ENCODE data around the gene SETD2. TPM values are rescaled to one million over a fixed set of nuclear protein-coding genes. Genes with fewer than 3 reads are reported as not detected.

Gene SETD2
- total and polyA plus RNA-seq, 2 of the 8 experiments (the other 6 are each of a cell fraction or from before 2014, with no cell fraction given), result 15.7 to 46.3 TPM

DNA sequence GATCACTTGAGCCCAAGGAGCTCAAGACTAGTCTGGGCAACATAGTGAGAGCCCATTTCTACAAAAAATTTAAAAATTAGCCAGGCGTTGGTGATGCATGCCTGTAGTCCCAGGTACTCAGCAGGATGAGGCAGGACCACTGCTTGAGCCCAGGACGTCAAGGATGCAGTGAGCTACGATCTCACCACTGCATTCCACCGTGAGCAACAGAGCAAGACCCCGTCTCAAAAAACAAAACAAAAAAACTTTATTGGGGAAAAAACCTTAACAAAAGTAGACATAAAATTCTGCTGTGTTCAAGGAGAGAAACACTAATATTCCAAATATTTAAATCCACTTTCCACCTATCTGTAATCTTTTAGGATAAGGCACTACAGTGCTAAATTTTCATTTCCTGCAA, 20.8 kb downstream of the SETD2 start:
- H4K20me1 ChIP-seq (replicated peaks in 1 of 2; ENCODE audit: control insufficient read depth in 1 of 2, insufficient read depth in 2 of 2, low read length in 2 of 2), result peaks cover 0 to 3% of the 10 kb centered on the region in 2 experiments
- H2BK5ac ChIP-seq (ENCODE audit: low read depth, low read length), result no peak overlapping the region
- no peak overlapping the region for H4K8ac ChIP-seq (ENCODE audit: extremely low read depth, insufficient read depth, low read length)
- 96% methylated on average over 5 of the region's 5 CpGs; no CpG with 5 or more reads in 1 of the 2 experiments for WGBS, 2 experiments (ENCODE audit: extremely low coverage in 1 of 2, insufficient coverage in 1 of 2, insufficient read length in 1 of 2, insufficient replicate concordance in 2 of 2, low coverage in 1 of 2, low lambda C conversion rate in 2 of 2, missing lambda C conversion rate in 1 of 2)
- H3K4me1 ChIP-seq (replicated peaks in 1 of 4; ENCODE audit: control insufficient read depth in 3 of 4, insufficient read depth in 4 of 4, low read length in 3 of 4), result peaks cover 0 to 5% (median 2%) of the 10 kb centered on the region in 4 experiments; a peak in 3 of 7 replicates
- no peak overlapping the region for H3K23ac ChIP-seq (ENCODE audit: insufficient read length)
- no peak overlapping the region for H3K18ac ChIP-seq (ENCODE audit: extremely low read depth, low read length)
- no peaks in the 10 kb centered on the region for H3K9me3 ChIP-seq (ENCODE audit: insufficient read depth in 2 of 2, low read depth in 1 of 2, low read length in 1 of 2)
- CTCF ChIA-PET (ENCODE audit: partially characterized antibody), result interaction anchor here (1.3 kb wide), 1 partner anchor 10 kb away, joined by 5 read pairs; no protein-coding TSS in a partner anchor
- H3K36me3 ChIP-seq (ENCODE audit: control insufficient read depth in 2 of 4, insufficient read depth in 4 of 4, low read length in 3 of 4), result no peaks in the 10 kb centered on the region
- POLR2A ChIA-PET (ENCODE audit: partially characterized antibody), result no interaction called here
- H3K4me3 ChIP-seq (ENCODE audit: extremely low read depth in 1 of 4, insufficient read depth in 2 of 4, low read depth in 3 of 4, low read length in 4 of 4), result no peak overlapping the region
- H3K9ac ChIP-seq (replicated peaks in 1 of 4; ENCODE audit: extremely low read depth in 1 of 4, low read depth in 3 of 4, low read length in 3 of 4), result no peak overlapping the region; a peak in 1 of 7 replicates
- H3K79me2 ChIP-seq (ENCODE audit: control insufficient read depth in 1 of 2, insufficient read depth in 2 of 2, low read length in 2 of 2), result peaks cover 15 to 97% of the 10 kb centered on the region in 2 experiments; a peak in 3 of 4 replicates
- H3K14ac ChIP-seq (ENCODE audit: insufficient read length), result no peak overlapping the region
- no peak overlapping the region for H2BK15ac ChIP-seq (ENCODE audit: low read length)
- no peak overlapping the region for H2AK5ac ChIP-seq (ENCODE audit: low read depth, low read length)
- H3K27ac ChIP-seq (ENCODE audit: low read depth, low read length), result no peak overlapping the region
- FAIRE-seq (no peak), DNase-seq (ENCODE audit: low read depth in 1 of 2, low spot score in 2 of 2) (no peak)
- no peak overlapping the region for H2BK12ac ChIP-seq (ENCODE audit: low read depth, low read length)
- H3K4ac ChIP-seq (replicated peaks; ENCODE audit: insufficient read length, low read depth, low read length), result no peak overlapping the region
- H3K4me2 ChIP-seq (ENCODE audit: insufficient read depth in 1 of 2, low read depth in 2 of 2, low read length in 2 of 2), result no peak overlapping the region
- no peak overlapping the region for H4K5ac ChIP-seq (ENCODE audit: insufficient read length, low read depth, low read length)
- no peak overlapping the region for H4K91ac ChIP-seq (replicated peaks; ENCODE audit: insufficient read length, low read length)
- H3K56ac ChIP-seq (replicated peaks; ENCODE audit: insufficient read length, low read depth, low read length), result no peak overlapping the region
- H2AFZ ChIP-seq (ENCODE audit: low read length), result no peak overlapping the region
- H3K79me1 ChIP-seq (ENCODE audit: low read depth, low read length), result peaks cover 3% of the 10 kb centered on the region; the same call in 1 of the 2 replicates
- no peaks in the 10 kb centered on the region for H3K23me2 ChIP-seq (ENCODE audit: low read depth, low read length)
- TF ChIP-seq MAFK (IDR thresholded peaks at IDR 0.05; ENCODE audit: low read depth, low read length) (no peak), EP300 (IDR thresholded peaks at IDR 0.05; ENCODE audit: borderline replicate concordance in 1 of 2, low read depth in 2 of 2, low read length in 2 of 2) (no peak), SRF (IDR thresholded peaks at IDR 0.05; ENCODE audit: low read depth, low read length) (no peak), CEBPB (IDR thresholded peaks at IDR 0.05; ENCODE audit: low read depth, low read length) (no peak), YY1 (IDR thresholded peaks at IDR 0.05; ENCODE audit: low read depth, low read length) (no peak), KDM4A (IDR thresholded peaks at IDR 0.05; ENCODE audit: low read depth, low read length, severe bottlenecking) (no peak), TAF1 (IDR thresholded peaks at IDR 0.05; ENCODE audit: low read depth, low read length) (no peak), CHD1 (IDR thresholded peaks at IDR 0.05; ENCODE audit: low read depth, low read length) (no peak), KDM1A (IDR thresholded peaks at IDR 0.05; ENCODE audit: borderline replicate concordance, low read length) (no peak), RFX5 (IDR thresholded peaks at IDR 0.05; ENCODE audit: borderline replicate concordance, low read depth, low read length) (no peak), SUZ12 (IDR thresholded peaks at IDR 0.05; ENCODE audit: low read length) (no peak), SP1 (IDR thresholded peaks at IDR 0.05; ENCODE audit: low read depth, low read length) (no peak), RBBP5 (IDR thresholded peaks at IDR 0.05; ENCODE audit: borderline replicate concordance, low read depth, low read length) (no peak)
- TF ChIP-seq, protein P1, sequence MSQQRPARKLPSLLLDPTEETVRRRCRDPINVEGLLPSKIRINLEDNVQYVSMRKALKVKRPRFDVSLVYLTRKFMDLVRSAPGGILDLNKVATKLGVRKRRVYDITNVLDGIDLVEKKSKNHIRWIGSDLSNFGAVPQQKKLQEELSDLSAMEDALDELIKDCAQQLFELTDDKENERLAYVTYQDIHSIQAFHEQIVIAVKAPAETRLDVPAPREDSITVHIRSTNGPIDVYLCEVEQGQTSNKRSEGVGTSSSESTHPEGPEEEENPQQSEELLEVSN (IDR thresholded peaks at IDR 0.05), result no peak
- no peak overlapping the region for H2BK120ac ChIP-seq (replicated peaks; ENCODE audit: low read depth, low read length)
- no peaks in the 10 kb centered on the region for H3K27me3 ChIP-seq (replicated peaks in 1 of 4; ENCODE audit: control insufficient read depth in 3 of 4, extremely low read depth in 1 of 4, insufficient read depth in 3 of 4, low read length in 3 of 4)
- no peak overlapping the region for H2BK20ac ChIP-seq (ENCODE audit: low read length)

All from H1 (cell line).